Activated CD4-positive, alpha-beta T cell treated with anti-CD3 and anti-CD28 coated beads, Interleukin-2, amount 50 U/mL, for 16 hours (primary cell): ENCODE data around the gene RAP1GAP.
"Not testable (repeated sequence)": the region's sequence is repeated elsewhere in the genome, so short reads cannot be mapped to it uniquely, and the experiment has no call there.

Source experiments
- DNase-seq: peaks from one replicate; pipeline ENCODE4 v3.0.0-alpha.2; 2020

The RAP1GAP gene

GRCh38 chr1:21568006-21568746 is 101.0 kb downstream of the RAP1GAP start:
- DNase-seq = no peak

- DNase-seq = no peak
Measured at GRCh38 chr1:21567241-21568005, 101.7 kb downstream of the RAP1GAP start.

- not testable (repeated sequence) for DNase-seq
Measured at GRCh38 chr1:21566361-21566760, 102.8 kb downstream of the RAP1GAP start.

GRCh38 chr1:21565285-21565684 is 103.9 kb downstream of the RAP1GAP start:
- DNase-seq = no peak

- no peak for DNase-seq
Measured at GRCh38 chr1:21564521-21565095, 104.5 kb downstream of the RAP1GAP start.

- no peak for DNase-seq
Measured at GRCh38 chr1:21563971-21564370, 105.2 kb downstream of the RAP1GAP start.

GRCh38 chr1:21562896-21563295 is 106.3 kb downstream of the RAP1GAP start:
- DNase-seq = no peak

GRCh38 chr1:21560916-21561638 is 108.1 kb downstream of the RAP1GAP start:
- DNase-seq = no peak

GRCh38 chr1:21559788-21560567 is 109.2 kb downstream of the RAP1GAP start:
- DNase-seq = no peak

GRCh38 chr1:21553116-21553926 is 115.8 kb downstream of the RAP1GAP start:
- no peak for DNase-seq

- no peak for DNase-seq
Measured at GRCh38 chr1:21552715-21553114, 116.4 kb downstream of the RAP1GAP start.

GRCh38 chr1:21550866-21551475 is 118.2 kb downstream of the RAP1GAP start:
- DNase-seq = no peak

- no peak for DNase-seq
Measured at GRCh38 chr1:21550097-21550496, 119.1 kb downstream of the RAP1GAP start.

- no peak for DNase-seq
Measured at GRCh38 chr1:21547876-21548275, 121.3 kb downstream of the RAP1GAP start.
